22Rv1 (cell line): ENCODE data around the gene DMXL2.

Experiments used
- ZFX ChIP-seq: fragments of 450-650 bp; IDR thresholded peaks from 2 replicates; pipeline ENCODE4 v1.6.1; 2017; ENCODE audit warnings: antibody characterized with exemption, borderline replicate concordance
- TF ChIP-seq, protein P1 (sequence below): fragments of 450-650 bp; IDR thresholded peaks from 2 replicates; pipeline ENCODE4 v1.5.1; 2017; ENCODE audit warnings: mild to moderate bottlenecking

DNA sequence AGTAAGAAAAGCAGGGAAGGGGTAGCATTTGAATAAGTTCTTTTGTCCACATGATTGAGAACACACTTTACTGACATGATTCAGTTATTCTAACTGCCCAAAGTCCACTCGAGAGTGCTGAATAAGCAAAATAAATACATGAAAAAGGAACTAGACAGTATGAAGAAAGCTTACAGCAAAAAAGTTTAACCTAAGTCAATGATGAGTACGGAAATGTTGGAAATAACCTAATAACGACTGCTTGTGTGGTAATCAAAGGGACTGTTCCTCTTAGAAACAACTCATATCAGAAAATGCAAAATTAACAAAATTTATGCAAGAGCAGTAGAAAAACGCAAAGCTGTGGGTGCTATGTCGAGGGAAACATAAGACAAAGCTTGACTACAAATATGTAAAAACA is 36.6 kb downstream of the DMXL2 start:
- TF ChIP-seq, protein P1, sequence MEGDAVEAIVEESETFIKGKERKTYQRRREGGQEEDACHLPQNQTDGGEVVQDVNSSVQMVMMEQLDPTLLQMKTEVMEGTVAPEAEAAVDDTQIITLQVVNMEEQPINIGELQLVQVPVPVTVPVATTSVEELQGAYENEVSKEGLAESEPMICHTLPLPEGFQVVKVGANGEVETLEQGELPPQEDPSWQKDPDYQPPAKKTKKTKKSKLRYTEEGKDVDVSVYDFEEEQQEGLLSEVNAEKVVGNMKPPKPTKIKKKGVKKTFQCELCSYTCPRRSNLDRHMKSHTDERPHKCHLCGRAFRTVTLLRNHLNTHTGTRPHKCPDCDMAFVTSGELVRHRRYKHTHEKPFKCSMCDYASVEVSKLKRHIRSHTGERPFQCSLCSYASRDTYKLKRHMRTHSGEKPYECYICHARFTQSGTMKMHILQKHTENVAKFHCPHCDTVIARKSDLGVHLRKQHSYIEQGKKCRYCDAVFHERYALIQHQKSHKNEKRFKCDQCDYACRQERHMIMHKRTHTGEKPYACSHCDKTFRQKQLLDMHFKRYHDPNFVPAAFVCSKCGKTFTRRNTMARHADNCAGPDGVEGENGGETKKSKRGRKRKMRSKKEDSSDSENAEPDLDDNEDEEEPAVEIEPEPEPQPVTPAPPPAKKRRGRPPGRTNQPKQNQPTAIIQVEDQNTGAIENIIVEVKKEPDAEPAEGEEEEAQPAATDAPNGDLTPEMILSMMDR = no peak
- TF ChIP-seq ZFX = no peak
